AG04450 (cell line): ENCODE results near the gene FAM47E. TPM values are rescaled to one million over a fixed set of nuclear protein-coding genes. Genes with fewer than 3 reads are reported as not detected.

Experiments used
- CTCF ChIA-PET: fragments of 300-600, 350-600 bp; formaldehyde crosslinking; extraction: SDS; loops from one replicate; lab custom pipeline; 2022; ENCODE audit warnings: antibody characterized with exemption, inconsistent platforms; lab: Charles Lee
- POLR2A ChIA-PET: fragments of 350-600 bp; formaldehyde crosslinking; extraction: SDS; loops from one replicate; lab custom pipeline; 2021; ENCODE audit warnings: antibody characterized with exemption, inconsistent platforms; lab: Yijun Ruan, JAX
- DNase-seq: peaks from one replicate; pipeline ENCODE4 v3.0.0-alpha.2; 2011; ENCODE audit warnings: low read depth, low spot score
- H3K27ac ChIP-seq: one replicate; pipeline ENCODE4 v1.5.1; 2012; ENCODE audit warnings: low read depth, low read length, control low read depth
- H3K27me3 ChIP-seq: one replicate; pipeline ENCODE4 v1.6.0; 2012; ENCODE audit warnings: low read length; ENCODE audit not compliant: control insufficient read depth, insufficient read depth
- H3K4me3 ChIP-seq: 2 replicates; pipeline ENCODE4 v1.5.1; 2011; ENCODE audit warnings: mild to moderate bottlenecking, low read depth, low read length, control low read depth
- H3K9me3 ChIP-seq: 2 replicates; pipeline ENCODE4 v1.5.1; 2012; ENCODE audit warnings: low read length; ENCODE audit not compliant: control insufficient read depth, insufficient read depth
- polyA plus RNA-seq: library from polyadenylated mRNA; depleted of rRNA; stranded (reverse); fragments of >200 nt; gene quantifications from 2 replicates; pipeline ENCODE4 v1.2.3, GENCODE V29; 2011
- TF ChIP-seq, protein P1 (sequence below): IDR thresholded peaks from 2 replicates; pipeline ENCODE4 v1.5.1; 2011; ENCODE audit warnings: low read depth, low read length, control low read depth, inconsistent platforms

FAM47E gene
- polyA plus RNA-seq, 1 experiment, result 0.06 TPM

DNA sequence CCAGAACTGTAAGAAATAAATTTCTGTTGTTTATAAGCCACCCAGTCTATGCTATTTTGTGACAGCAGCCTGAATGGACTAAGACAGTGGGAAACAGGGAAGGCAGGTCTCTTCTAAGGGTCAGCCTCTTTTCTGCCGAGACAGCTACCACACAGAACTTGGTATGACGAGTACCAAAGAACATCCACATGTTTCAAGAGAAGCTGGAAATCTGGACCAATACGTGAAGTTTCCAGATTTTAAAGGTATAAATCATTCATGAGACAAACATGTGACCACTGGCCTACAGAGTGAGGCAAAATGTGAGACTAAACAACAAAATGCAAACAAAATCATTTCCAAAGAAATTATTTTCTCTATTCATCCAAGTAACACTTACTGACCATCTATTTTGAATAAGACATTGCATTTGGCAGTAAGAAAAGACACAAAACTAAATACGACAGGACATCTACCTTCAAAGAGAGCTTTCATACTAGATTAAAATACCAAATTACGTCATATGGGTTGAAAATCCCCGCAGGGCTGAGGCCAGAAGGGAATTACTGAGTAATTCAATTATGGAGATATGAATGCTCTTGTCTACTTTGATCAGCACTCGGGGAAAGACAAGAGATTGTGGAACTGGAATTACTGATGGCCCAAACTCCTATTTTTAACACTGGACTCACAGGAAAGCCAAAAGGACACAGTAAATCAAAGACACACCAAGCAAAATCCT lies 45.1 kb upstream of the FAM47E start:
- POLR2A ChIA-PET, result no interaction called here
- CTCF ChIA-PET, result interaction anchor here (0.6 to 7.4 kb wide), 3 partner anchors 26 to 63 kb away, joined by 3 to 55 read pairs (median 24); no protein-coding TSS in a partner anchor
- Histone ChIP-seq H3K27me3 (no peaks in the 10 kb centered on the region), H3K27ac (peak overlapping the region; percentile 25), H3K9me3 (no peaks in the 10 kb centered on the region), H3K4me3 (no peak overlapping the region)
- DNase-seq, result no peak
- TF ChIP-seq, protein P1, sequence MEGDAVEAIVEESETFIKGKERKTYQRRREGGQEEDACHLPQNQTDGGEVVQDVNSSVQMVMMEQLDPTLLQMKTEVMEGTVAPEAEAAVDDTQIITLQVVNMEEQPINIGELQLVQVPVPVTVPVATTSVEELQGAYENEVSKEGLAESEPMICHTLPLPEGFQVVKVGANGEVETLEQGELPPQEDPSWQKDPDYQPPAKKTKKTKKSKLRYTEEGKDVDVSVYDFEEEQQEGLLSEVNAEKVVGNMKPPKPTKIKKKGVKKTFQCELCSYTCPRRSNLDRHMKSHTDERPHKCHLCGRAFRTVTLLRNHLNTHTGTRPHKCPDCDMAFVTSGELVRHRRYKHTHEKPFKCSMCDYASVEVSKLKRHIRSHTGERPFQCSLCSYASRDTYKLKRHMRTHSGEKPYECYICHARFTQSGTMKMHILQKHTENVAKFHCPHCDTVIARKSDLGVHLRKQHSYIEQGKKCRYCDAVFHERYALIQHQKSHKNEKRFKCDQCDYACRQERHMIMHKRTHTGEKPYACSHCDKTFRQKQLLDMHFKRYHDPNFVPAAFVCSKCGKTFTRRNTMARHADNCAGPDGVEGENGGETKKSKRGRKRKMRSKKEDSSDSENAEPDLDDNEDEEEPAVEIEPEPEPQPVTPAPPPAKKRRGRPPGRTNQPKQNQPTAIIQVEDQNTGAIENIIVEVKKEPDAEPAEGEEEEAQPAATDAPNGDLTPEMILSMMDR, result no peak

DNA sequence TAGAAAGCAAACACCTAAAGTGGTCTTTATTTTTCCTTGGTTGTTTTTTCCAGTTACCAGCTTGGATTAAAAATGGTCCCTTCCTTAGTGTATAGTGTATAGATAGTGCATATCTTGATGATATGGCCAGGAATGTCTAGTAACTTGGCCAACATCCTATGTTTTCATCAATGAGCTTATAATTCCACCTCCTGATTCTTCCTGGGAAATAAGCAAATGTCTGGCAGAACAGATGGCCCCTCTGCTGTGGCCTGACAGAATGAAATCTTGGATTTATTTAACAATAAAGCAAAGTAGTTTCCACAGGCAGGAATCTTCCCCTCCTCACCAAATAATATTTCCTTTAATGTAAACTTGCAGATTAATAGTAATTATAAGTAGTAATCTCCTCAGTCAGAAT lies 44.0 kb upstream of the FAM47E start:
- no peaks in the 10 kb centered on the region for H3K9me3 ChIP-seq
- H3K4me3 ChIP-seq, result no peak overlapping the region
- TF ChIP-seq, protein P1, result no peak
- ChIA-PET CTCF (interaction anchor here (7.4 kb wide), 1 partner anchor 28 kb away, joined by 55 read pairs; no protein-coding TSS in a partner anchor), POLR2A (no interaction called here)
- no peaks in the 10 kb centered on the region for H3K27me3 ChIP-seq
- DNase-seq, result no peak
- no peak overlapping the region for H3K27ac ChIP-seq

DNA sequence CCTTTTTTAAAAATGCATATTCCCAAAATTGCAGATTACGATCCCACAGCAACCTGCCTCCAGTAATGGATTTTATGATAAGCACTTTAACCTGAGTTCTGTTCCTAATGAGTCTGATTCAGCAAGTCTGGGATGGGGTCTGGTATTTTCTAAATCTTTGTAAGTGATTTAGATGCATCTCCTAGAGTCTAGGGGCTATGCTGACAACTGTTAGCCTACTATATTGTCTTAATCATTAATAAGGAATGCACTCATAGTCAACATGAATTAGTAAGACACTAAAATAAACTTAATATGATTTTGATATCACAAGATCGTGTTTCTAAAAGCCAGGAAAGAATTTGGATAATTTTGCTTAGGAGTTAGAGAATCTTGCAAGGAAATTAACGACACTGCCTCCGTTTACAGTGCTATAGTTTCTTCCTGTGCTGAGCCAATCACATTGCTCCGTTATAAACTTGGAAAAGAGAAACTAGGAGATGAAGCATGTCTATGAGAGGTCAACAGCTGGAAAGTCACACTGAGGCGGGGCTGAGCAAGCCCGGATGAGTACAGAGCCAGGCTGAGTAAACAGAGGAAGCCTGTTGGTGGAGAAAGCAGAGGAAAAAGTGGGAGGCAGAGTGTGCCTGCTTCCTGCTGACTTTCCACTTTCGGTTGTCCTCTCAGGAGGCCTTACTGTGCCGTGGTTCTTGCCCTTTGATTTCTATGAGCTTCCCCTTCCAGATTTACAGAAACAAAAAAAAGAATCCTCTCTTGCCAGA lies 43.3 kb upstream of the FAM47E start:
- peak overlapping the region; percentile 87 for H3K27ac ChIP-seq
- DNase-seq, result peak; percentile 80
- ChIA-PET POLR2A (interaction anchor here (0.9 to 2.0 kb wide), 2 partner anchors 10 to 98 kb away, joined by 4 to 6 read pairs; partner anchors contain the start of gene STBD1), CTCF (interaction anchor here (0.7 to 7.4 kb wide), 2 partner anchors 28 to 127 kb away, joined by 3 to 55 read pairs; no protein-coding TSS in a partner anchor)
- TF ChIP-seq, protein P1, result no peak
- H3K9me3 ChIP-seq, result no peaks in the 10 kb centered on the region; the same call in 1 of the 2 replicates
- peak overlapping the region; percentile 44 for H3K4me3 ChIP-seq
- no peaks in the 10 kb centered on the region for H3K27me3 ChIP-seq

DNA sequence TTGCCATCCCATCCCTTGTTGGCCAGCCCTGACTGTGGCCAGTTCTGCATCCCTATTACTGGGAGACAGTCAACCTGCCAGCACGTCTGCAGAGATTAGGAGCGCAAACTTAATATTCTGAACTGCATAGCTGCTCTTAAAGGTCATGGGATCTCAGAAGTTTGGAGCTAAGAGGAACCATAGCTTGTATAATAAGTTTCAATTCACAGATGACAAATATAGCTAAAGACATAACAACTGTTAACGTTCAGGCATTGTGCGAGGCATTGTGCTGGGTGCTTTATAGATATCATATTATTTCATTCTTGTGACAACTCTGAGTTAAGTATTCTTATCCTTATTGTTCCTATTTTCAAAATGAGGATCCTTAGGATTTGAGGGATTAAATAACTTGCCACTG lies 41.6 kb upstream of the FAM47E start:
- no peak overlapping the region for H3K4me3 ChIP-seq
- DNase-seq, result no peak
- ChIA-PET POLR2A (interaction anchor here (2.0 kb wide), 1 partner anchor 12 kb away, joined by 6 read pairs; no protein-coding TSS in a partner anchor), CTCF (interaction anchor here (1.3 to 7.4 kb wide), 2 partner anchors 30 to 168 kb away, joined by 6 to 55 read pairs; no protein-coding TSS in a partner anchor)
- no peaks in the 10 kb centered on the region; the same call in 1 of the 2 replicates for H3K9me3 ChIP-seq
- TF ChIP-seq, protein P1, result no peak
- H3K27ac ChIP-seq, result no peak overlapping the region
- no peaks in the 10 kb centered on the region for H3K27me3 ChIP-seq
